H1 (cell line): ENCODE measurements around the gene SLC10A6. TPM values are rescaled to one million over a fixed set of nuclear protein-coding genes. Genes with fewer than 3 reads are reported as not detected.

Experiments
- CTCF ChIA-PET: fragments of 300-600 bp; sonication (Branson Sonifier 250); formaldehyde crosslinking; loops from one replicate; lab custom pipeline; 2021; ENCODE audit not compliant: partially characterized antibody; lab: Charles Lee
- POLR2A ChIA-PET: fragments of 300-600 bp; sonication (Branson Sonifier 250); formaldehyde crosslinking; loops from one replicate; lab custom pipeline; 2021; ENCODE audit warnings: inconsistent platforms; ENCODE audit not compliant: partially characterized antibody; lab: Charles Lee
- DNase-seq, 2 experiments: peaks; one replicate each; pipeline versions ENCODE4 v3.0.0 to v3.0.0-alpha.2; 2010 to 2022; ENCODE audit warnings: low spot score in 2 of 2, low read depth in 1 of 2, mixed read lengths in 1 of 2
- FAIRE-seq: peaks from 2 replicates; lab custom pipeline; 2011; peaks lifted over from hg19 to GRCh38; lab: Jason Lieb, UNC
- H2AFZ ChIP-seq: 2 replicates; pipeline ENCODE4 v1.8.1; 2012; ENCODE audit warnings: low read length, inconsistent platforms
- H2AK5ac ChIP-seq: 2 replicates; pipeline ENCODE4 v1.6.1; 2013; ENCODE audit warnings: low read depth, low read length
- H2BK120ac ChIP-seq: replicated peaks from 2 replicates; pipeline ENCODE3; 2013; ENCODE audit warnings: low read depth, low read length, inconsistent platforms
- H2BK12ac ChIP-seq: 2 replicates; pipeline ENCODE4 v1.6.1; 2013; ENCODE audit warnings: low read depth, low read length
- H2BK15ac ChIP-seq: 2 replicates; pipeline ENCODE4 v1.6.1; 2013; ENCODE audit warnings: low read length
- H2BK20ac ChIP-seq: 2 replicates; pipeline ENCODE4 v1.6.1; 2013; ENCODE audit warnings: low read length
- H2BK5ac ChIP-seq: 2 replicates; pipeline ENCODE4 v1.6.1; 2013; ENCODE audit warnings: low read depth, low read length
- H3K14ac ChIP-seq: 2 replicates; pipeline ENCODE4 v1.6.1; 2013; ENCODE audit warnings: inconsistent platforms; ENCODE audit not compliant: insufficient read length
- H3K18ac ChIP-seq: 2 replicates; pipeline ENCODE4 v1.6.1; 2013; ENCODE audit warnings: low read length; ENCODE audit errors: extremely low read depth
- H3K23ac ChIP-seq: 2 replicates; pipeline ENCODE4 v1.6.1; 2013; ENCODE audit warnings: inconsistent platforms; ENCODE audit not compliant: insufficient read length
- H3K23me2 ChIP-seq: 2 replicates; pipeline ENCODE4 v1.6.1; 2013; ENCODE audit warnings: low read depth, low read length
- H3K27ac ChIP-seq: 2 replicates; pipeline ENCODE4 v1.6.1; 2011; ENCODE audit warnings: low read depth, low read length, inconsistent platforms
- H3K27me3 ChIP-seq, 4 experiments: replicated peaks in 1 of 4; 1 replicate in 1 of 4; 2 replicates in 3 of 4; pipeline versions ENCODE4 v1.6.1 to v1.8.1; 2011 to 2013; ENCODE audit warnings: low read length in 3 of 4, mild to moderate bottlenecking in 3 of 4, inconsistent platforms in 2 of 4, mixed read lengths in 2 of 4, moderate library complexity in 1 of 4; ENCODE audit not compliant: control insufficient read depth in 3 of 4, insufficient read depth in 3 of 4; ENCODE audit errors: extremely low read depth in 1 of 4
- H3K36me3 ChIP-seq, 4 experiments: 2 replicates each; pipeline versions ENCODE4 v1.6.1 to v1.8.1; 2011 to 2013; ENCODE audit warnings: mild to moderate bottlenecking in 4 of 4, low read length in 3 of 4, moderate library complexity in 2 of 4, control low read depth in 1 of 4, inconsistent platforms in 1 of 4; ENCODE audit not compliant: insufficient read depth in 4 of 4, control insufficient read depth in 2 of 4
- H3K4ac ChIP-seq: replicated peaks from 2 replicates; pipeline ENCODE3; 2013; ENCODE audit warnings: low read length, low read depth, mixed read lengths, inconsistent platforms; ENCODE audit not compliant: insufficient read length
- H3K4me1 ChIP-seq, 4 experiments: replicated peaks in 1 of 4; 1 replicate in 1 of 4; 2 replicates in 3 of 4; pipeline versions ENCODE4 v1.6.1 to v1.8.1; 2011 to 2013; ENCODE audit warnings: low read length in 3 of 4, inconsistent platforms in 2 of 4, mixed read lengths in 1 of 4; ENCODE audit not compliant: insufficient read depth in 4 of 4, control insufficient read depth in 3 of 4
- H3K4me2 ChIP-seq, 2 experiments: 2 replicates each; pipeline versions ENCODE4 v1.6.1 to v1.8.1; 2011 to 2013; ENCODE audit warnings: low read depth in 2 of 2, low read length in 2 of 2, control low read depth in 1 of 2, inconsistent platforms in 1 of 2, mild to moderate bottlenecking in 1 of 2; ENCODE audit not compliant: insufficient read depth in 1 of 2
- H3K4me3 ChIP-seq, 4 experiments: fragments of 200-600, 300-600 bp in 1 of 4; sonication (generic), shearing (Covaris generic), sonication (Bioruptor Twin) in 1 of 4; 2 replicates each; pipeline versions ENCODE4 v1.5.1 to v1.8.1; 2011 to 2016; ENCODE audit warnings: low read length in 4 of 4, low read depth in 3 of 4, control low read depth in 2 of 4, inconsistent platforms in 2 of 4, mild to moderate bottlenecking in 2 of 4, mixed read lengths in 1 of 4, moderate library complexity in 1 of 4; ENCODE audit not compliant: insufficient read depth in 2 of 4; ENCODE audit errors: extremely low read depth in 1 of 4
- H3K56ac ChIP-seq: replicated peaks from 2 replicates; pipeline ENCODE3; 2013; ENCODE audit warnings: low read depth, mild to moderate bottlenecking, mixed read lengths, low read length, inconsistent platforms; ENCODE audit not compliant: insufficient read length
- H3K79me1 ChIP-seq: 2 replicates; pipeline ENCODE4 v1.6.1; 2013; ENCODE audit warnings: low read depth, low read length, control low read depth
- H3K79me2 ChIP-seq, 2 experiments: 2 replicates each; pipeline versions ENCODE4 v1.6.1 to v1.8.1; 2012 to 2013; ENCODE audit warnings: low read length in 2 of 2, mild to moderate bottlenecking in 2 of 2, inconsistent platforms in 1 of 2; ENCODE audit not compliant: insufficient read depth in 2 of 2, control insufficient read depth in 1 of 2
- H3K9ac ChIP-seq, 4 experiments: replicated peaks in 1 of 4; 1 replicate in 1 of 4; 2 replicates in 3 of 4; pipeline versions ENCODE4 v1.6.1 to v1.8.1; 2011 to 2013; ENCODE audit warnings: low read depth in 3 of 4, low read length in 3 of 4, control low read depth in 2 of 4, mild to moderate bottlenecking in 2 of 4, moderate library complexity in 2 of 4, inconsistent platforms in 1 of 4; ENCODE audit errors: extremely low read depth in 1 of 4
- H3K9me3 ChIP-seq, 2 experiments: 2 replicates each; pipeline versions ENCODE4 v1.6.1 to v1.8.1; 2012 to 2013; ENCODE audit warnings: mild to moderate bottlenecking in 2 of 2, moderate library complexity in 2 of 2, control low read depth in 1 of 2, inconsistent platforms in 1 of 2, low read depth in 1 of 2, low read length in 1 of 2, mixed read lengths in 1 of 2; ENCODE audit not compliant: insufficient read depth in 2 of 2
- H4K20me1 ChIP-seq, 2 experiments: replicated peaks in 1 of 2; 2 replicates each; pipeline versions ENCODE3 to v1.8.1; 2011 to 2013; ENCODE audit warnings: inconsistent platforms in 2 of 2, low read length in 2 of 2, mild to moderate bottlenecking in 1 of 2; ENCODE audit not compliant: insufficient read depth in 2 of 2, control insufficient read depth in 1 of 2
- H4K5ac ChIP-seq: 2 replicates; pipeline ENCODE4 v1.6.1; 2013; ENCODE audit warnings: low read length, low read depth, mixed read lengths, inconsistent platforms; ENCODE audit not compliant: insufficient read length
- H4K8ac ChIP-seq: 2 replicates; pipeline ENCODE4 v1.8.0; 2013; ENCODE audit warnings: mild to moderate bottlenecking, moderate library complexity, low read length, inconsistent platforms; ENCODE audit not compliant: insufficient read depth; ENCODE audit errors: extremely low read depth
- H4K91ac ChIP-seq: replicated peaks from 2 replicates; pipeline ENCODE3; 2013; ENCODE audit warnings: low read length, mixed read lengths, inconsistent platforms; ENCODE audit not compliant: insufficient read length
- CTCF ChIP-seq, 3 experiments: IDR thresholded peaks; 1 replicate in 2 of 3; 2 replicates in 1 of 3; pipeline versions ENCODE4 v1.5.1 to v1.6.1; 2011; ENCODE audit warnings: low read length in 3 of 3, mild to moderate bottlenecking in 3 of 3, inconsistent platforms in 2 of 3, low read depth in 1 of 3, moderate library complexity in 1 of 3; ENCODE audit not compliant: insufficient read depth in 1 of 3; ENCODE audit errors: control extremely low read depth in 1 of 3
- RXRA ChIP-seq: IDR thresholded peaks from 2 replicates; pipeline ENCODE4 v1.6.1; 2011; ENCODE audit warnings: low read depth, mild to moderate bottlenecking, low read length, moderate library complexity; ENCODE audit not compliant: insufficient read depth
- SRF ChIP-seq: IDR thresholded peaks from 2 replicates; pipeline ENCODE4 v1.6.1; 2011; ENCODE audit warnings: mild to moderate bottlenecking, low read depth, low read length, moderate library complexity
- WGBS, 2 experiments: shearing (Covaris generic) in 1 of 2; methylation state at CpG; one replicate each; pipeline versions ENCODE4 v1.1.6 to v1.1.7; 2013 to 2015; ENCODE audit warnings: low lambda C conversion rate in 2 of 2, mixed read lengths in 2 of 2, inconsistent platforms in 1 of 2, low coverage in 1 of 2, missing lambda C conversion rate in 1 of 2; ENCODE audit not compliant: insufficient replicate concordance in 2 of 2, insufficient coverage in 1 of 2, insufficient read length in 1 of 2; ENCODE audit errors: extremely low coverage in 1 of 2, missing lambda C conversion rate in 1 of 2; 5-methylcytosine and 5-hydroxymethylcytosine counted together
- polyA plus RNA-seq, 7 experiments: library from polyadenylated mRNA; depleted of rRNA in 3 of 7; stranded (reverse) in 5 of 7; unstranded in 2 of 7; fragments of >200 nt in 5 of 7; fragments of 200-250 nt in 2 of 7; gene quantifications; 1 replicate in 5 of 7; 2 replicates in 1 of 7; 4 replicates in 1 of 7; pipeline versions ENCODE4 v1.2.1 to v1.2.3, GENCODE V29; 2011 to 2013; ENCODE audit warnings: missing spikeins in 2 of 7, mixed read lengths in 2 of 7
- total RNA-seq: library from RNA; stranded (reverse); fragmentation: NEBNext Ultra II Directional; extraction: Animal tissue kit (Norgen Biotek cat#: 25700); gene quantifications from 2 replicates; pipeline ENCODE4 v1.2.1, GENCODE V29; 2021

The SLC10A6 gene
- total and polyA plus RNA-seq, 2 of the 8 experiments (the other 6 are each of a cell fraction or from before 2014, with no cell fraction given) = not detected

GRCh38 chr4:86821151-86821550 is 28.0 kb downstream of the SLC10A6 start:
- Histone ChIP-seq H3K4ac (no peak overlapping the region), H3K27ac (no peak overlapping the region), H4K20me1 (no peaks in the 10 kb centered on the region), H4K5ac (no peak overlapping the region), H3K23ac (no peak overlapping the region), H2AK5ac (no peak overlapping the region), H3K18ac (no peak overlapping the region), H4K91ac (no peak overlapping the region), H2BK5ac (no peak overlapping the region), H2BK20ac (no peak overlapping the region), H2BK15ac (no peak overlapping the region), H2BK120ac (no peak overlapping the region), H3K79me2 (no peaks in the 10 kb centered on the region), H3K36me3 (peaks cover 0 to 1% (median under 1%) of the 10 kb centered on the region in 4 experiments; a peak in 3 of 8 replicates), H3K4me2 (no peak overlapping the region), H4K8ac (no peak overlapping the region), H3K79me1 (no peaks in the 10 kb centered on the region), H3K14ac (no peak overlapping the region), H3K9me3 (no peaks in the 10 kb centered on the region), H3K27me3 (no peaks in the 10 kb centered on the region), H3K9ac (no peak overlapping the region)
- POLR2A ChIA-PET = no interaction called here
- no peak for FAIRE-seq
- DNase-seq = no peak
- 0% methylated on average over 1 of the region's 1 CpG; no CpG with 5 or more reads in 1 of the 2 experiments for WGBS, 2 experiments
- CTCF ChIA-PET = interaction anchor here (1.1 to 4.9 kb wide), 2 partner anchors 14 to 326 kb away, joined by 4 to 20 read pairs; no protein-coding TSS in a partner anchor
- no peak for TF ChIP-seq RXRA
- TF ChIP-seq CTCF (IDR thresholded peaks at IDR 0.05; ENCODE audit: control extremely low read depth in 1 of 3, insufficient read depth in 1 of 3, low read depth in 1 of 3, low read length in 3 of 3) = no peak
- TF ChIP-seq SRF = no peak
- TF ChIP-seq, all 59 proteins: peak for 0
- H2AFZ ChIP-seq = no peak overlapping the region
- H3K4me3 ChIP-seq = no peak overlapping the region
- H3K23me2 ChIP-seq = no peaks in the 10 kb centered on the region
- H2BK12ac ChIP-seq = no peak overlapping the region
- peaks cover 0 to 3% (median 0%) of the 10 kb centered on the region in 4 experiments; a peak in 1 of 7 replicates for H3K4me1 ChIP-seq
- H3K56ac ChIP-seq = no peak overlapping the region
